GM19438 (cell line): ENCODE results near the gene NRP2.
A peak's percentile ranks its signal among the peaks of the same experiment; 100 is the strongest.

Source experiments
- ATAC-seq: cut with Tn5 transposase; IDR thresholded peaks from one replicate; pipeline ENCODE4 v1.9.1; 2021; ENCODE audit warnings: low read depth; ENCODE audit not compliant: unreplicated experiment

Gene NRP2

DNA sequence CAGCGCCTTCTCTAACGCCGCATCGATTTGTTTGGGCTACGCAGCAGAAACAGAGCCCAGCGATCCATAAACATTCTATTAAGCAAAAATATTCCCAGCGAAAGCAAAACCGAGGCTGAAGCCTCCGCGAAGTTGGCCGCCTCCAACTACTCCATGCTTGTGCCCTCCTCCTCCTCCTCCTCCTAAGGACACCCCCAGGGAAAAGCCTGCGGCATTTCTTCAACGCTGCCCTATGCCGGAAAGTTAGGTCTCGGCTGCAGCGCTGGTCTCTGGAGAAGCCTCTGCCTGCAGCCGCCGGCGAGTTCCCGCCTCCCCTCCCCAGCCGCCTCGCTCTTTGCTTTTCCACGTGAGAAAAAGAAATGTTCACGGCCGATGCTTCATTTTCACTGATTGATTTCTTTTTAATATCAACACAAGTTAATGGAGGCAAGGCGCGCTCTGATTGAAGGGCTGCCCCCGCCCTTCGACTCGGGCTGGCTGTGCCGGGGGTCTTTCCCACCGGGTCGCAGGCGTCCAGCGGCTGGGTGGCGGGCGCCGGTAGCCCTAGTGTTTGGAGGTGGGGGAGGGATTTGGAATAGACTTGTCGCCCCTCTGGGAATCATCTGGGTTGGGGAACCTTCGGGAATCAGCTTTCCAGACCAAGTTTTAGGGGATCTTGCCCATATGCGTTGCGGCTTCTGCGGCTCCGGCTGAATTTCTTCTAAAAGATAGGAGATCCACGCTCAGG, 3.9 kb downstream of the NRP2 start:
- ATAC-seq, result no peak

GRCh38 chr2:205686783-205687640, 4.7 kb downstream of the NRP2 start:
- no peak for ATAC-seq

DNA sequence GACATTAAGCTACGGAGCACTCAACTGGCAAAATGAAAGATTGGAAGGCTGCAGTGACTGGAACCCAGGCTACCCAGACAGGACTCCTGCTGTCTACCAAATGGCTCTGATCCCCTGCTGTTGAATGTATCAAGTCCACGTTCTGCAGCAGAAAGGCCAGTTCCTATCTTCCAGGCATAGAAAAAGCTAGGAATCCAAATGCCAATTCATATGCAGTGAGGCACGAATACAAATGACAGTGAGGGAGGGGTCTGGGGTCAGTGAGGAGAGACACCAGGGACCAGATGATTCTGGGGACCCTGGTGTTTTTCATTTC, 5.3 kb downstream of the NRP2 start:
- ATAC-seq, result no peak

- ATAC-seq, result no peak
These were observed 6.3 kb downstream of the NRP2 start for GRCh38 chr2:205688417-205689200.

GRCh38 chr2:205689820-205690219, 7.5 kb downstream of the NRP2 start:
- ATAC-seq, result no peak

- ATAC-seq, result no peak
These were observed 9.8 kb downstream of the NRP2 start for GRCh38 chr2:205692104-205692503.

DNA sequence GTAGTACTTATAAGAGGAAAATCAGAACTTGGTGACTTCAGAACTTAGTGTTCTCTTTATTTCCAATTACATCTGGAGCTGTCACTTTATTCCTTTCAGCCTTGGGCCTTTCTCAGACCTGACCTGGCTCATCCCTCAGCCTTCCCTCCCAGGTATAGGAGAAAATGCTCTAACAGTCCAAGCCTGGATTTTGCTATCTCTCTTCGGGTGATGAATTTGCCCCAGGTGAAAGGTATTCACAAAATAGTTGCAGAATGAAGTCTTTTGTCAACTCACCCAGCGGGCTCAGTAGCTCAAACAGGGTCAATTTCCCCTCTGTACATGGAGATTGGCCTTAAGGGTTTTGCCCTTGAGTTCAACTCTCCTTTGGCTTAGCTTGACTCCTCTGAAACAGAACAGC, 12.0 kb downstream of the NRP2 start:
- no peak for ATAC-seq

- no peak for ATAC-seq
These were observed 13.2 kb downstream of the NRP2 start for GRCh38 chr2:205695460-205695991.

DNA sequence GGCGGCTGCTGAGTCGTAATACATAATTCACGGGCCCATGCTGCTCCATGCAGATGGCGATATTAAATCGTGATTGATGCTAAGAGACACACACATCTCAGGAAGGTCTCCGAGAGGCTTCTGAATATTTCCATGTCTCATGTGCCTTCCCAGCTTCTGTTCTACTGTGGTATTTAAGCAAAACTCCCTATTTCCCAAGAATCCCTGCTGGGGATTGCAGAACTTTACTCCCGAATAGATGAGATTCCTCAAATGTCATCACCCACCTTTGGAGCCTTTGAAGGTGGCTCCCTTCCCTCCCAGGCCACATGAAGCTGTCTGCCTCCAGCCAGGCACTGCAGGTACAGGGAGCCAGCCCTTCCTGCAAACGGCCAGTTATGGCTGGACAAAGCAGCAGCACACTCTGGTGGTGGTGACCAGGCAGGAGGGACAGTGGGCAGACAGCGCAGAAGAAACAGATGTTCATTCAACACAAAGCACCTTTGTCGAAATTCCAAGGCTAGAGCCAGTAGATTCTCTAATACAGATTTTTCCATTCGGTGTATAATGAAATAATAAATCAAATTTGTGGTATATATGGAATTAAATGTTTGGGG, 14.1 kb downstream of the NRP2 start:
- ATAC-seq, result no peak

DNA sequence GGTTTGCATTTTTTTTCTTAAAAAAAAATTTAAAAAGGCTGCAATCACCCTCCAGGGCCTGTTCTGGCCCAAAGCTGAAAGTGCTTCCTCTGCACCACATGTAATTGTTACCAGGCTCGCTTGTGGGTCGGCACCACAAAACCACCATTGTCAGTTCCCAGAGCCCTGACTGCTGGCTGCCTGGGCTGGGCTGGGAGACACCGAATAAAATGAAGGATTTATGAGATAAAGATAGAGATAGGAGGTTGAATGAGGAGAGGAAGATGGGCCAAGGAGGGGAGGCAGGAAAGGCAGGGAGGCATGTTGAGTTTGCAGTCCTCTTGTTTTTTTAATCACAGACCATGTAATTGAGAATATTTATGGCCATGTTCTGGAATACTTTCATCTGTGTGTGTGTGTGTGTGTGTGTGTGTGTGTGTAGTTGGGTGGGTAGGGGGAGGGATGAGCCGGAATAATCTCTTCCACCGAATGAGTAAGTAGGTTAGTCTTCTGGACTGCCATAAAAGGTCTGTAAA, 14.7 kb downstream of the NRP2 start:
- no peak for ATAC-seq

DNA sequence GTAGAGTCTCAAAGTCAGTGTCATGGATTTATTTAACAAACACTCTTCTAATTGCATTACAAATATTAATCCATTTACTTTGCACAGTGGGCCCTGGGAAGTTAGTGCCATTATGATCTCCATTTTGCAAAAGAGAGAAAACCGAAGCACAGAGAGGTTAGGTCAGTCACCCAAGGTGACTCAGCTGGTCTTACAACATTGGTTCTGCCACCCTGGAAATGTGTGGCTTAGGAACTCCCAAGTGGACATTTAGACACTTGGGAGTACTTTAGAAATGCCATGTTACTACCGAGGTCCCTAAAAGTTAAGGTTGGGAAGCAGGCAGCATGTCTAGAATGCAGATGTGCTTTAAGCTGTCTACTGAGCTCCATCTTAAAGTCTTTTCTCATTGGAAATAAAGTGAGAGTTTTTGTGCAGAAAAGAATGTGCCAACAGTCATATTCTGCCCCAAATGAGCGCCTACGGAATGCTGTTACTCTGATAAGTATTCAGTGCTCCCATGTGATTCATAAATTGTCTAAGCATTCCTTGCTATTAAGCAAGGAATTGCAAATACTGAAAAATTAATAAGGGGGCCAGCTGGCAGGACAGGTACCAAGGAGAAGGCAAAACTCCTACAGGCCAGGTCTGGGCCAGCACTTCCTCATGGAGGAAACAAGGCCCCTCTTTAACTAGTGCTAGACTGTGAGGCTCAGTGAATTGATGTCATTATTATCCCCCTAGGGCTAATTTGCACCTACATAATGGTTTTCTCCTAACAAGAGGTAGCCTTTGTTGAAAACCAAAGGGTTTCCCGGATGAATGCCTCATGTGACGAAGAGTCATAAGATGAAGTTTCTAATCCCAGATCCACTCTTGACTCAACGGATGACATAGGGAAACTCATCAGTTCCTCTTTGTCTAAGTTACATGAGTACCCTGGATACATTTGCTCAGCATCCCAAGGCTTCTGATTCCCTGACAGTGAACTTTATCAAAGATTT, 16.3 kb downstream of the NRP2 start:
- ATAC-seq, result no peak

DNA sequence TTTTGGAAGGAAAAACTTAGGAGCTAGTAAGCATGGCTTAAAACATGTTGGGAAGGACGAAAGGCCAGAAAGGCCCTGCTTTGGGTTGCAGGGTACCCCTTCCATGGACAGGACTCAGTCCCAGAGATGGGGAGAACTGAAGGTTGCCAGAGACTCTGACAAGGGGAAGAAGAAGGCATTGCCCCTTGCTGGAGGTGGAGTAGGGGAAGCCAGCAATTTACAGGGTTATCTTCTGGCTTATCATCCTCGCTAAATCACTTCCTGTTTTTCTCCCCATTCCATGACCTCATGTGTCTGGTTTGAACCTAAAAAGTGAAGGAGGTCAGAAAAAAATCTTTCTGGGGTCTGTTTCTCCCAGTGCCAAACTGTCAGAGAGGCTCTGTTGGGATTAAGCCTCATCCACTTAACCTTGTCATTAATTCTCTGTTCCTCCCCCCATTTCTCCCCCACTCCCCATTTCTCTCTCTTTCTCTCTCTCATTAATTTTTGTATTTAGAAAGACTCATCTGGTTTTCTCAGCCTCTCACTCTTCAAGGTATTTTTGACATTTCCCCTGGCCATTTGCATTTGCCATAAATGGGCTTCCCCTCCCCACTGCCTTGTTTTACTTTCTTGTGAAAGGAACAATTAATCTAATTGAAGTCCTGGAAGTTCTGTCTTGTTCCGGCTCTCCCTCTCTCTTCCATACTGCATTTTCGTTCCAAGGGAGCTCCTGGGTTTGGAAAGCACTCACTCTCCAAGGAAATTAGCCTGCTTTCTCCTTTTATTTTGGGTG, 17.4 kb downstream of the NRP2 start:
- ATAC-seq, result no peak

DNA sequence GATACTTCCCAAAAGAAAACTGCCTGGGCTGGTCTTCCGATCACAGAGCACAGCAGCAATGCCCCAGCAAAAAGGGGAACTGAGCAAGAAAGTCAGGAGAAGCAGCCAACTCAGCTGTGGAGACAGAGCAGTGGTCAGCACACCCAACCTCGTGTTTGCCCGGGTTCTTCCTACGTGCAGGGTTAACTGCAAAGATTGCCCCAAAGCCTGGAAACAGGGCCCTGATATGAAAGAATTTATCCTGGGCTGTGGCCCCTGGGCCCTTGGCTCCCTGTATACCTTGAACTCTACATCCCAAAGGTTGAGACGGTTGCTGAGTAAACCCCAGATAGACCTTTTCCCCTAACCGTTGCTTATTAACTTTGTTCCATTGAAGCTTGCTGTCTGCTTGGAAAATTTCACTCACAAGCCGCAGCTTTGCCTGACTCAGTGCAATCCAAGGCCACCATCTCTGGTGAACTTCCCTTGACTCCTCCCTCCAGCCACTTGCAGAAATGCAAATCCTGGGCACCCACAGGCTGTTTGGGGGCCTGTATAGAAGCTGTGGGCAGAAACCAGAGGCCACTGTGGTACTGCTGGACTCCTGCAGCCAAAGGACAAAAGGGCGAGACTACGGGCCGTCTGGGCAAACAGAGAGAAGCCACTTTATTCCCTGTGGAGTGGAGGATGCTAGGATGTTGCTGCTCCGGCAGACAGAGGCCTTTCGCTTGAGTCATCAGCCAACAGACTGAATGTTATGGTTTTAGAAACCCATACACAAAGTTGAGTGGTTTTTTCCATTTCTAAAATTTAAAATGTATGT, 18.2 kb downstream of the NRP2 start:
- ATAC-seq, result peak; percentile 83

DNA sequence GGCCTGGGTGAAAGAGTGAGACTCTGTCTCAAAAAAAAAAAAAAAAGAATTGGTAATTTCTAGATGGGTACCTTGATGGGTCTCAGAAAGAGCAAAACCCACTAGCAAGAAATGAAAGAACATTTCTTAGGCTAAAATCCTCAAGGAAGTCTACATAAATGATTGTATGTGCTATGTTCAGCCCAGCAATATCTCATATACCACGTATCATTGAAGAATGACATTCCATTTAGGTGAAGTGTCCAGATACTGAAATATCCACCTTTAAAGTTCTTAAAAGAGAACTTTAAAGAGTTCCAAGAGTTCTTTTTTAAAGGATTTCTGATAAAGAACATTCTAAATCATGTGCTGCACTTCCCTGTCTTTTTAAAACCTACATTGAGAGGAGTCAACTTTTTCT, 19.2 kb downstream of the NRP2 start:
- ATAC-seq, result no peak

GRCh38 chr2:205702576-205702975, 20.3 kb downstream of the NRP2 start:
- ATAC-seq, result no peak

- no peak for ATAC-seq
These were observed 21.3 kb downstream of the NRP2 start for GRCh38 chr2:205703471-205704126.

DNA sequence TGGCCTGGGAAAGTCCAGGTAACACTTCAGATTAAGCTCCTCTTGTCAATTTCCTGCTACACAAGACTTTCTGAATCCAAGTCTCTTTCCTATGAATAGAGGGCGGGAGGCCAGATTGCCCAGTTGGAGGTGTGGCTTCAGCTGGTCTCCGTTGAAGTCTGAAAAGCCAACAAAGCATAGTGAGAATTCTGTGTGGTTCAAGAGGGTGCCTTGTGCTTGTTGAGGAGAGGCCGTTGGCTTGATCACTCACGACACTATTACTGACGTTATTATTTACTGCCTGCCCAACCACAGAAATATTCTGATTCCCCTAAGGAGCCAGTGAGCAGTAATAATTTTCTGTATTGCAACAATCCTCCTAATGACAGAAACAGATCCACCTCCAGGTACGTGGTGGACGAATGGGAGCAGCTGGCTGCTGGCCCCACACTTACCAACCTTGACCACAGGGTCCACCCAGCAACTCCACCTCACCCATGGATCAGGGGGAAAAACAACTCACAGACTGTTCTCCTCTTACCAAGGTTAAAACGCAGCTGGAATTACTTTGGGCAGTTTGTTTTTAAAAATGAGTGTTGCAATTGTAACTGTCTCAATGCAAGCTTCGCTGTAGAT, 21.9 kb downstream of the NRP2 start:
- ATAC-seq, result no peak
